PC-9 (cell line): ENCODE measurements around the gene RFPL3.

Experiments used
- CTCF ChIP-seq: fragments of 200-600 bp; sonication (generic); conservative IDR thresholded peaks from 2 replicates; pipeline ENCODE4 v1.6.1; 2017; ENCODE audit warnings: mixed run types, antibody characterized with exemption, mild to moderate bottlenecking, moderate library complexity
- EZH2 ChIP-seq: fragments of 200-600 bp; sonication (generic); IDR thresholded peaks from 2 replicates; pipeline ENCODE4 v1.8.0; 2017; ENCODE audit warnings: antibody characterized with exemption, low read depth

- TF ChIP-seq CTCF = no peak
- no peak for TF ChIP-seq EZH2
These were observed 40.1 kb upstream of the RFPL3 start for GRCh38 chr22:32317524-32317923.
